Trophoblast cell (in vitro differentiated cells and primary cell): ENCODE results near the gene KCNT1.

ENCODE experiments used
- DNase-seq, 2 donors: peaks; one replicate each; pipeline ENCODE4 v3.0.0-alpha.2; 2016
- H2AFZ ChIP-seq: 2 replicates; pipeline ENCODE4 v1.6.1; 2013; ENCODE audit warnings: low read length, moderate library complexity, mild to moderate bottlenecking; ENCODE audit not compliant: insufficient read depth, poor library complexity
- H2AK5ac ChIP-seq: 2 replicates; pipeline ENCODE4 v1.6.1; 2013; ENCODE audit warnings: mild to moderate bottlenecking, low read length
- H2BK120ac ChIP-seq: 2 replicates; pipeline ENCODE4 v1.6.1; 2013; ENCODE audit warnings: low read length, mild to moderate bottlenecking, moderate library complexity; ENCODE audit not compliant: insufficient read depth, poor library complexity
- H2BK12ac ChIP-seq: 2 replicates; pipeline ENCODE4 v1.6.1; 2013; ENCODE audit warnings: mild to moderate bottlenecking, low read length, moderate library complexity
- H2BK5ac ChIP-seq: 2 replicates; pipeline ENCODE4 v1.6.1; 2013; ENCODE audit warnings: low read length, low read depth, moderate library complexity, mild to moderate bottlenecking; ENCODE audit not compliant: poor library complexity
- H3K14ac ChIP-seq: 2 replicates; pipeline ENCODE4 v1.6.1; 2013; ENCODE audit warnings: mild to moderate bottlenecking, low read length
- H3K18ac ChIP-seq: 2 replicates; pipeline ENCODE4 v1.6.1; 2013; ENCODE audit warnings: mild to moderate bottlenecking, low read length
- H3K23ac ChIP-seq: 2 replicates; pipeline ENCODE4 v1.6.1; 2013; ENCODE audit warnings: low read length
- H3K27ac ChIP-seq: 2 replicates; pipeline ENCODE4 v1.5.1; 2013; ENCODE audit warnings: low read depth, mild to moderate bottlenecking, inconsistent platforms, low read length, moderate library complexity
- H3K27me3 ChIP-seq: 2 replicates; pipeline ENCODE4 v1.6.1; 2013; ENCODE audit warnings: inconsistent platforms, mild to moderate bottlenecking, low read length, moderate library complexity; ENCODE audit not compliant: insufficient read depth
- H3K36me3 ChIP-seq, 2 experiments: 1 replicate in 1 of 2; 2 replicates in 1 of 2; pipeline ENCODE4 v1.6.1; 2013; ENCODE audit warnings: low read length in 2 of 2, mild to moderate bottlenecking in 2 of 2, moderate library complexity in 1 of 2; ENCODE audit not compliant: insufficient read depth in 2 of 2, control insufficient read depth in 1 of 2
- H3K4ac ChIP-seq: 2 replicates; pipeline ENCODE4 v1.6.1; 2013; ENCODE audit warnings: low read depth, mild to moderate bottlenecking, low read length, moderate library complexity
- H3K4me1 ChIP-seq, 2 experiments: 1 replicate in 1 of 2; 2 replicates in 1 of 2; pipeline ENCODE4 v1.6.1; 2013; ENCODE audit warnings: low read length in 2 of 2, mild to moderate bottlenecking in 2 of 2, moderate library complexity in 1 of 2; ENCODE audit not compliant: insufficient read depth in 2 of 2, control insufficient read depth in 1 of 2
- H3K4me2 ChIP-seq: 2 replicates; pipeline ENCODE4 v1.6.1; 2013; ENCODE audit warnings: inconsistent platforms, mild to moderate bottlenecking, low read length, moderate library complexity
- H3K4me3 ChIP-seq: 2 replicates; pipeline ENCODE4 v1.5.1; 2013; ENCODE audit warnings: mild to moderate bottlenecking, low read depth, low read length, inconsistent platforms
- H3K79me1 ChIP-seq: one replicate; pipeline ENCODE4 v1.6.1; 2013; ENCODE audit warnings: low read length
- H3K79me2 ChIP-seq: 2 replicates; pipeline ENCODE4 v1.6.1; 2013; ENCODE audit warnings: low read length, mild to moderate bottlenecking; ENCODE audit not compliant: control insufficient read depth, insufficient read depth, poor library complexity
- H3K9ac ChIP-seq: 2 replicates; pipeline ENCODE4 v1.6.1; 2013; ENCODE audit warnings: mild to moderate bottlenecking, low read length
- H3K9me3 ChIP-seq: 2 replicates; pipeline ENCODE4 v1.6.1; 2013; ENCODE audit warnings: low read depth, mild to moderate bottlenecking, control low read depth, inconsistent platforms, low read length; ENCODE audit not compliant: insufficient read depth
- H4K12ac ChIP-seq: 2 replicates; pipeline ENCODE4 v1.6.1; 2013; ENCODE audit warnings: low read depth, mild to moderate bottlenecking, low read length, moderate library complexity
- H4K8ac ChIP-seq: 2 replicates; pipeline ENCODE4 v1.6.1; 2013; ENCODE audit warnings: low read depth, mild to moderate bottlenecking, low read length, moderate library complexity
- H4K91ac ChIP-seq: one replicate; pipeline ENCODE4 v1.6.1; 2013; ENCODE audit warnings: low read depth, mild to moderate bottlenecking, low read length, moderate library complexity
- WGBS: extraction: QIAGEN DNeasy Blood & Tissue Kit; methylation state at CpG from one replicate; pipeline ENCODE4 v1.1.7; 2013; ENCODE audit warnings: missing lambda C conversion rate; ENCODE audit not compliant: insufficient read length, insufficient coverage; ENCODE audit errors: extremely low coverage; 5-methylcytosine and 5-hydroxymethylcytosine counted together

The KCNT1 gene

DNA sequence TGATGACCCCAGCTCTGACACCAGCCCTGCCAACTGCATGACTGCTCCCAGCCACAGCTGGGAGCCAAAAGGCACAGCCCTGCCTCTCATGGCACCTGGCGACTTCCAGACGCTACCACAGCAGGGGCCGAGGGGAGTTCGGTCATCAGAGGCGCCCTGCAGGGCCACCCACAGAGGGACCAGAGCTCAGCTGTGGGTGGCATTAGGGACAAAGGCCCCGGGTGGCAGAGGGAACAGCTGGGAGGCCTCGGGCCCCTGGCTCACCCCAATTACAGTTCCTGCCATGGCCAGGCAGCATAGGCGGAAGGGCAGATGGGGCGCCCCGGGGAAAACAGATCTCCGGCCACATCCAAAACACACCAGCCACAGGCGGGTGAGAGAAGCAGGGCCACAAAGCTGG is 6.3 kb upstream of the KCNT1 start:
- no peaks in the 10 kb centered on the region for H3K79me2 ChIP-seq

DNA sequence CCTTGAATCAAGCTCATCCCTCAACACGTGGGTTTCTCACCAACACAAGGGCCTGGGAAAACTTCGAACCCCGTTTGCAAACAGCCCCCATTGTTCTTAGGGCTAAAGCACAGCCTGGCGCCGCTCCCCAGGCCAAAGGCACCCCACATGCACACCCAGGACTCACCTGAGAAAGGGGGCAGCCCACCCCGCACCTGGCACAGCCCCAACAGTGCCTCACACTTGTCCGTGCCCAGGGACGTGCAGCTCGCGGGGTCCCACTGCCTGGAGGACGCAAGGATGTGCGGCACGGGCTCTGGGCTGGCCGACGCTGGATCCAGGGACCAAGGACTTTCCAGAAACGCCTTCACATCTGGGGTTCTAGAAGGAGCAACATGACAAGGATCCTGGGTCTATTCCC is 5.5 kb upstream of the KCNT1 start:
- H4K8ac ChIP-seq: no peak overlapping the region
- H3K4me1 ChIP-seq: no peaks in the 10 kb centered on the region
- H2BK12ac ChIP-seq: no peak overlapping the region
- H3K23ac ChIP-seq: no peak overlapping the region
- no peak overlapping the region for H3K4me2 ChIP-seq
- H3K18ac ChIP-seq: no peak overlapping the region
- no peak overlapping the region for H2BK5ac ChIP-seq
- no peak overlapping the region for H2BK120ac ChIP-seq
- H3K4ac ChIP-seq: no peak overlapping the region
- no peak overlapping the region for H3K27ac ChIP-seq
- no peak overlapping the region for H3K9ac ChIP-seq
- no peak overlapping the region for H4K12ac ChIP-seq
- H3K36me3 ChIP-seq: no peaks in the 10 kb centered on the region
- H2AFZ ChIP-seq: no peak overlapping the region
- H3K79me1 ChIP-seq: no peaks in the 10 kb centered on the region
- no peak for DNase-seq
- no peak overlapping the region for H3K14ac ChIP-seq
- no peaks in the 10 kb centered on the region for H3K79me2 ChIP-seq
- H3K9me3 ChIP-seq: peaks cover 3% of the 10 kb centered on the region
- no peak overlapping the region for H4K91ac ChIP-seq
- H2AK5ac ChIP-seq: no peak overlapping the region
- WGBS: no CpG with 5 or more reads among the region's 16 CpGs
- no peaks in the 10 kb centered on the region for H3K27me3 ChIP-seq
- no peak overlapping the region for H3K4me3 ChIP-seq

More for the DNA sequence above, 6.3 kb upstream of the KCNT1 start:
- Histone ChIP-seq H4K12ac (no peak overlapping the region), H3K4ac (no peak overlapping the region), H2AFZ (no peak overlapping the region), H2BK12ac (no peak overlapping the region), H2BK120ac (no peak overlapping the region), H2AK5ac (no peak overlapping the region), H3K79me1 (no peaks in the 10 kb centered on the region), H3K14ac (no peak overlapping the region), H3K23ac (no peak overlapping the region), H2BK5ac (no peak overlapping the region), H3K4me2 (no peak overlapping the region), H3K36me3 (no peaks in the 10 kb centered on the region), H3K27ac (no peak overlapping the region), H3K9me3 (peaks cover 8% of the 10 kb centered on the region), H3K9ac (no peak overlapping the region), H3K4me3 (no peak overlapping the region), H4K91ac (no peak overlapping the region), H3K18ac (no peak overlapping the region), H4K8ac (no peak overlapping the region), H3K4me1 (no peaks in the 10 kb centered on the region), H3K27me3 (no peaks in the 10 kb centered on the region)
- DNase-seq: no peak
- no CpG with 5 or more reads among the region's 12 CpGs for WGBS

DNA sequence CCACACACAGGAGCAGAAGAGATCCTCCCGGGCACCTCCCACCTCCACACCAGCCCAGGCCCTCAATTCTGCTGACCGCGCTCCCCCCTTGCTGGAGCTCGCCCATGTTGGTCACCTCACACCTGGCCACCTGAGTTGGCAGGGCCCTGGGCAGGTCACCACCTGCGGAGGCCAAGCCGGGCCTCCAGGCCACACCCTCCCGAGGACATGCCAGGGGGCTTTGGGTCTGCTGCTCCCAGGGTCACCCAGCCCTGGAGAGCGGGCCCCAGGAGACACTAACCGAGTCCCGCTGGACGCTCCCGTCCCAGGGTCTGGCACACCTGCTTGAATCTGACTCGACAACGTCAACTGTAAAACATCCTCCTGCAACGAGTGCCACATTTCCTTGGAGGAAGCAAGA is 4.8 kb upstream of the KCNT1 start:
- no peak overlapping the region for H3K9ac ChIP-seq
- H2AK5ac ChIP-seq: no peak overlapping the region
- no peak overlapping the region for H2AFZ ChIP-seq
- peaks cover 2% of the 10 kb centered on the region for H3K9me3 ChIP-seq
- no peak overlapping the region for H2BK120ac ChIP-seq
- no peak overlapping the region for H4K91ac ChIP-seq
- H3K18ac ChIP-seq: no peak overlapping the region
- H3K79me2 ChIP-seq: no peaks in the 10 kb centered on the region
- H4K8ac ChIP-seq: no peak overlapping the region
- H3K4me3 ChIP-seq: no peak overlapping the region
- no peak overlapping the region for H3K27ac ChIP-seq
- no peaks in the 10 kb centered on the region for H3K79me1 ChIP-seq
- DNase-seq: no peak
- no peaks in the 10 kb centered on the region for H3K36me3 ChIP-seq
- no peak overlapping the region for H3K4me2 ChIP-seq
- no CpG with 5 or more reads among the region's 15 CpGs for WGBS
- H2BK12ac ChIP-seq: no peak overlapping the region
- H2BK5ac ChIP-seq: no peak overlapping the region
- H3K23ac ChIP-seq: no peak overlapping the region
- H3K4me1 ChIP-seq: peaks cover 2 to 4% of the 10 kb centered on the region in 2 experiments
- no peak overlapping the region for H3K4ac ChIP-seq
- no peak overlapping the region for H4K12ac ChIP-seq
- H3K14ac ChIP-seq: no peak overlapping the region
- no peaks in the 10 kb centered on the region for H3K27me3 ChIP-seq

DNA sequence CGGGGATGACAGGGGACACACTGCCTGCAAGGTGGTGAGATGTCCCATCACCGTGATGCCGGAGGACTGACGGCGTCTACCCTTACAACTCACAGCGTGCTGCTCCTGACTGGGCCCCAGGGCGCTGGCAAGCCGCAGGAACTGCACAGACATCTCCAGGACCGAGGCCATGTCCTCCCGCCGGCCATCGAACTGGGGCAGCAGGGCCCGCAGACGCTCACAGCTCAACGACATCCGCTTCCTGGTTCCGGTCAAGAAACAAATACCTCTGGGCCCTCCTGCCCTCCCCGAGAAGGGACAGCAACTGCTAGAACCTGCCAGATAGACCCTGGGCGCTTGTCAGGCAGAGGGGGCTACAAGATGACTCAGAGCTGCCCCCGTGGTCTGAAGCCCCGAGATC is 3.7 kb upstream of the KCNT1 start:
- no peak overlapping the region for H2BK120ac ChIP-seq
- H2AK5ac ChIP-seq: no peak overlapping the region
- H2BK5ac ChIP-seq: no peak overlapping the region
- no peaks in the 10 kb centered on the region for H3K27me3 ChIP-seq
- no peak overlapping the region for H3K9ac ChIP-seq
- peaks cover 2% of the 10 kb centered on the region for H3K9me3 ChIP-seq
- H3K27ac ChIP-seq: no peak overlapping the region
- no peak overlapping the region for H3K4ac ChIP-seq
- H2AFZ ChIP-seq: no peak overlapping the region
- no peak for DNase-seq
- no peak overlapping the region for H3K4me2 ChIP-seq
- H4K12ac ChIP-seq: no peak overlapping the region
- H3K36me3 ChIP-seq: no peaks in the 10 kb centered on the region
- no peaks in the 10 kb centered on the region for H3K79me1 ChIP-seq
- no peak overlapping the region for H3K14ac ChIP-seq
- H3K18ac ChIP-seq: no peak overlapping the region
- no peak overlapping the region for H4K8ac ChIP-seq
- no peak overlapping the region for H2BK12ac ChIP-seq
- H3K4me3 ChIP-seq: no peak overlapping the region
- peaks cover 3 to 5% of the 10 kb centered on the region in 2 experiments for H3K4me1 ChIP-seq
- H3K23ac ChIP-seq: no peak overlapping the region
- H3K79me2 ChIP-seq: no peaks in the 10 kb centered on the region
- H4K91ac ChIP-seq: no peak overlapping the region
- WGBS: no CpG with 5 or more reads among the region's 21 CpGs
